Activated CD8-positive, alpha-beta T cell treated with anti-CD3 and anti-CD28 coated beads, Interleukin-2, amount 10 ng/mL, durations not matched to agents 7 days and 5 days (primary cell): ENCODE results near the gene SPSB1. TPM values are rescaled to one million over a fixed set of nuclear protein-coding genes. Genes with fewer than 3 reads are reported as not detected.

Experiments used
- ATAC-seq: fragments of 150-1000 bp; cut with Tn5 transposase; one replicate; pipeline ENCODE4 v1.10.0; 2021; ENCODE audit warnings: moderate library complexity
- CTCF ChIA-PET: fragments of 350-600 bp; sonication (Branson Sonifier 250); formaldehyde crosslinking; loops from one replicate; lab custom pipeline; 2021; ENCODE audit warnings: antibody characterized with exemption; lab: Charles Lee
- POLR2A ChIA-PET: fragments of 350-600 bp; sonication (Branson Sonifier 250); formaldehyde crosslinking; loops from one replicate; lab custom pipeline; 2021; ENCODE audit warnings: antibody characterized with exemption; lab: Charles Lee
- DNase-seq: peaks from one replicate; pipeline ENCODE4 v3.0.0-alpha.2; 2020
- H3K27ac Mint-ChIP-seq: one replicate; pipeline ENCODE4 v1.8.0; 2021; ENCODE audit warnings: mild to moderate bottlenecking, mixed read lengths
- H3K27me3 Mint-ChIP-seq: one replicate; pipeline ENCODE4 v1.8.0; 2021; ENCODE audit warnings: low read depth, mixed read lengths
- H3K36me3 Mint-ChIP-seq: one replicate; pipeline ENCODE4 v1.8.0; 2021; ENCODE audit warnings: low read depth, mixed read lengths
- H3K4me1 Mint-ChIP-seq: one replicate; pipeline ENCODE4 v1.8.0; 2021; ENCODE audit warnings: low read depth, mixed read lengths
- H3K4me3 Mint-ChIP-seq: one replicate; pipeline ENCODE4 v1.8.0; 2021; ENCODE audit warnings: mild to moderate bottlenecking, mixed read lengths
- H3K9me3 Mint-ChIP-seq: one replicate; pipeline ENCODE4 v1.8.0; 2022; ENCODE audit warnings: mixed read lengths; ENCODE audit not compliant: insufficient read depth
- total RNA-seq, 2 experiments: library from RNA; stranded (reverse); gene quantifications; one replicate each; pipeline ENCODE4 v1.2.3, GENCODE V29; 2021

Gene SPSB1
- total RNA-seq, 2 experiments from 2014 or later: 1.1 TPM

- Mint-ChIP-seq H3K9me3 (no peaks in the 10 kb centered on the region), H3K27ac (no peak overlapping the region), H3K27me3 (peaks cover 2% of the 10 kb centered on the region), H3K36me3 (no peaks in the 10 kb centered on the region), H3K4me3 (no peak overlapping the region), H3K4me1 (peaks cover 11% of the 10 kb centered on the region)
- CTCF ChIA-PET: no interaction called here
- ATAC-seq (no peak), DNase-seq (no peak)
- POLR2A ChIA-PET: interaction anchor here (1.1 kb wide), 1 partner anchor 13 kb away, joined by 3 read pairs; no protein-coding TSS in a partner anchor
These were observed 104.4 kb downstream of the SPSB1 start for GRCh38 chr1:9397047-9397446.

GRCh38 chr1:9397997-9398526 is 105.4 kb downstream of the SPSB1 start:
- H3K27me3 Mint-ChIP-seq: peaks cover 2% of the 10 kb centered on the region
- no peak overlapping the region for H3K4me3 Mint-ChIP-seq
- no peaks in the 10 kb centered on the region for H3K9me3 Mint-ChIP-seq
- ATAC-seq (no peak), DNase-seq (no peak)
- CTCF ChIA-PET: interaction anchor here (1.1 to 1.5 kb wide), 2 partner anchors 9 to 92 kb away, joined by 3 to 4 read pairs; no protein-coding TSS in a partner anchor
- no peaks in the 10 kb centered on the region for H3K36me3 Mint-ChIP-seq
- H3K27ac Mint-ChIP-seq: no peak overlapping the region
- H3K4me1 Mint-ChIP-seq: peaks cover 11% of the 10 kb centered on the region
- POLR2A ChIA-PET: no interaction called here

GRCh38 chr1:9399510-9400424 is 107.1 kb downstream of the SPSB1 start:
- H3K4me1 Mint-ChIP-seq: peaks cover 11% of the 10 kb centered on the region
- POLR2A ChIA-PET: no interaction called here
- no peak for ATAC-seq

GRCh38 chr1:9400425-9401079 is 107.9 kb downstream of the SPSB1 start:
- Mint-ChIP-seq H3K27ac (no peak overlapping the region), H3K4me1 (peaks cover 11% of the 10 kb centered on the region), H3K27me3 (peaks cover 5% of the 10 kb centered on the region), H3K9me3 (no peaks in the 10 kb centered on the region), H3K4me3 (no peak overlapping the region), H3K36me3 (no peaks in the 10 kb centered on the region)
- ATAC-seq: peak; percentile 71
- ChIA-PET POLR2A (no interaction called here), CTCF (interaction anchor here (1.0 to 1.9 kb wide), 4 partner anchors 22 to 134 kb away, joined by 3 to 5 read pairs (median 4); no protein-coding TSS in a partner anchor)
- DNase-seq: peak; percentile 36

More at GRCh38 chr1:9399510-9400424, 107.1 kb downstream of the SPSB1 start:
- Mint-ChIP-seq H3K27ac (no peak overlapping the region), H3K27me3 (peaks cover 5% of the 10 kb centered on the region), H3K36me3 (no peaks in the 10 kb centered on the region), H3K4me3 (no peak overlapping the region), H3K9me3 (no peaks in the 10 kb centered on the region)
- DNase-seq: no peak
- CTCF ChIA-PET: interaction anchor here (0.9 to 1.9 kb wide), 6 partner anchors 10 to 133 kb away, joined by 3 to 5 read pairs (median 4); no protein-coding TSS in a partner anchor

GRCh38 chr1:9401080-9401453 is 108.4 kb downstream of the SPSB1 start:
- no peaks in the 10 kb centered on the region for H3K9me3 Mint-ChIP-seq
- no peak for DNase-seq
- ChIA-PET POLR2A (no interaction called here), CTCF (no interaction called here)
- no peak overlapping the region for H3K4me3 Mint-ChIP-seq
- ATAC-seq: no peak
- peaks cover 7% of the 10 kb centered on the region for H3K27me3 Mint-ChIP-seq
- no peaks in the 10 kb centered on the region for H3K36me3 Mint-ChIP-seq
- peaks cover 11% of the 10 kb centered on the region for H3K4me1 Mint-ChIP-seq
- H3K27ac Mint-ChIP-seq: no peak overlapping the region

- ATAC-seq: no peak
- no peak overlapping the region for H3K4me3 Mint-ChIP-seq
- peaks cover 11% of the 10 kb centered on the region for H3K4me1 Mint-ChIP-seq
- DNase-seq: no peak
- H3K9me3 Mint-ChIP-seq: no peaks in the 10 kb centered on the region
- no peak overlapping the region for H3K27ac Mint-ChIP-seq
- ChIA-PET CTCF (no interaction called here), POLR2A (no interaction called here)
- no peaks in the 10 kb centered on the region for H3K36me3 Mint-ChIP-seq
- peaks cover 11% of the 10 kb centered on the region for H3K27me3 Mint-ChIP-seq
These were observed 109.5 kb downstream of the SPSB1 start for GRCh38 chr1:9402256-9402616.

- H3K27me3 Mint-ChIP-seq: peaks cover 11% of the 10 kb centered on the region
- POLR2A ChIA-PET: no interaction called here
- CTCF ChIA-PET: no interaction called here
- H3K4me3 Mint-ChIP-seq: no peak overlapping the region
- no peak for ATAC-seq
- H3K9me3 Mint-ChIP-seq: no peaks in the 10 kb centered on the region
- peaks cover 11% of the 10 kb centered on the region for H3K4me1 Mint-ChIP-seq
- no peak for DNase-seq
- H3K27ac Mint-ChIP-seq: no peak overlapping the region
- no peaks in the 10 kb centered on the region for H3K36me3 Mint-ChIP-seq
These were observed 110.1 kb downstream of the SPSB1 start for GRCh38 chr1:9402717-9403225.

GRCh38 chr1:9404117-9404914 is 111.6 kb downstream of the SPSB1 start:
- H3K27me3 Mint-ChIP-seq: peaks cover 10% of the 10 kb centered on the region
- no peaks in the 10 kb centered on the region for H3K36me3 Mint-ChIP-seq
- ATAC-seq (no peak), DNase-seq (no peak)
- H3K4me3 Mint-ChIP-seq: no peak overlapping the region
- ChIA-PET POLR2A (no interaction called here), CTCF (interaction anchor here (2.3 kb wide), 1 partner anchor 137 kb away, joined by 6 read pairs; no protein-coding TSS in a partner anchor)
- H3K27ac Mint-ChIP-seq: no peak overlapping the region
- H3K9me3 Mint-ChIP-seq: no peaks in the 10 kb centered on the region
- H3K4me1 Mint-ChIP-seq: peaks cover 10% of the 10 kb centered on the region

- ATAC-seq (no peak), DNase-seq (no peak)
- Mint-ChIP-seq H3K36me3 (peaks cover 4% of the 10 kb centered on the region), H3K4me3 (no peak overlapping the region), H3K9me3 (no peaks in the 10 kb centered on the region), H3K4me1 (peaks cover 3% of the 10 kb centered on the region), H3K27me3 (peaks cover 16% of the 10 kb centered on the region), H3K27ac (no peak overlapping the region)
- ChIA-PET POLR2A (interaction anchor here (0.6 kb wide), 1 partner anchor 30 kb away, joined by 3 read pairs; no protein-coding TSS in a partner anchor), CTCF (interaction anchor here (2.3 kb wide), 1 partner anchor 139 kb away, joined by 6 read pairs; no protein-coding TSS in a partner anchor)
These were observed 113.4 kb downstream of the SPSB1 start for GRCh38 chr1:9406111-9406510.

- ChIA-PET POLR2A (no interaction called here), CTCF (interaction anchor here (1.5 to 1.9 kb wide), 3 partner anchors 15 to 121 kb away, joined by 6 to 7 read pairs (median 6); no protein-coding TSS in a partner anchor)
- ATAC-seq (peak; percentile 29), DNase-seq (peak; percentile 40)
- Mint-ChIP-seq H3K27me3 (peaks cover 20% of the 10 kb centered on the region), H3K9me3 (peaks cover 4% of the 10 kb centered on the region), H3K27ac (peak overlapping the region; percentile 88), H3K36me3 (peaks cover 4% of the 10 kb centered on the region), H3K4me1 (peaks cover 25% of the 10 kb centered on the region), H3K4me3 (peak overlapping the region; percentile 48)
These were observed 118.1 kb downstream of the SPSB1 start for GRCh38 chr1:9410737-9411297.
